SK-N-MC (cell line): ENCODE results near the gene LYVE1.

Experiments
- DNase-seq: peaks from one replicate; pipeline ENCODE4 v3.0.0-alpha.2; 2011; ENCODE audit warnings: low read depth, low spot score
- H3K27ac ChIP-seq: fragments of 200-600 bp; sonication (generic); 2 replicates; pipeline ENCODE4 v1.5.1; 2016; ENCODE audit warnings: mixed run types
- H3K36me3 ChIP-seq: fragments of 200-600 bp; sonication (generic); 2 replicates; pipeline ENCODE4 v1.6.1; 2017; ENCODE audit warnings: antibody characterized with exemption, low read length, mixed read lengths; ENCODE audit not compliant: insufficient read depth
- H3K4me3 ChIP-seq: fragments of 200-600 bp; sonication (generic); 2 replicates; pipeline ENCODE4 v1.5.1; 2016
- H3K9ac ChIP-seq: fragments of 200-600 bp; sonication (generic); 2 replicates; pipeline ENCODE4 v1.8.0; 2017; ENCODE audit warnings: mixed run types, mixed read lengths; ENCODE audit not compliant: insufficient read length
- H3K9me3 ChIP-seq: fragments of 200-600 bp; sonication (generic); 2 replicates; pipeline ENCODE4 v1.6.1; 2017; ENCODE audit warnings: low read depth, mild to moderate bottlenecking, antibody characterized with exemption, low read length, moderate library complexity, mixed read lengths
- EZH2 ChIP-seq: fragments of 200-600 bp; sonication (generic); IDR thresholded peaks from one replicate; pipeline ENCODE4 v1.6.1; 2017; ENCODE audit warnings: antibody characterized with exemption
- FOXP2 ChIP-seq: optimal IDR thresholded peaks from 2 replicates; pipeline ENCODE3; 2011; ENCODE audit warnings: mild to moderate bottlenecking, moderate library complexity; ENCODE audit not compliant: insufficient read depth; ENCODE audit errors: extremely low read length, control extremely low read depth
- POLR2AphosphoS5 ChIP-seq: IDR thresholded peaks from 2 replicates; pipeline ENCODE4 v1.6.1; 2012; ENCODE audit warnings: mild to moderate bottlenecking, low read depth, low read length, borderline replicate concordance

LYVE1 gene

GRCh38 chr11:10561043-10561818 is 7.2 kb downstream of the LYVE1 start:
- Histone ChIP-seq H3K27ac (peak overlapping the region; percentile 29; the same call in 1 of the 2 replicates), H3K36me3 (peaks cover 11% of the 10 kb centered on the region), H3K4me3 (no peak overlapping the region), H3K9me3 (peaks cover 3% of the 10 kb centered on the region; the same call in 1 of the 2 replicates), H3K9ac (no peak overlapping the region)
- no peak for DNase-seq
- no peak for TF ChIP-seq FOXP2
- TF ChIP-seq POLR2AphosphoS5, result no peak
- no peak for TF ChIP-seq EZH2

DNA sequence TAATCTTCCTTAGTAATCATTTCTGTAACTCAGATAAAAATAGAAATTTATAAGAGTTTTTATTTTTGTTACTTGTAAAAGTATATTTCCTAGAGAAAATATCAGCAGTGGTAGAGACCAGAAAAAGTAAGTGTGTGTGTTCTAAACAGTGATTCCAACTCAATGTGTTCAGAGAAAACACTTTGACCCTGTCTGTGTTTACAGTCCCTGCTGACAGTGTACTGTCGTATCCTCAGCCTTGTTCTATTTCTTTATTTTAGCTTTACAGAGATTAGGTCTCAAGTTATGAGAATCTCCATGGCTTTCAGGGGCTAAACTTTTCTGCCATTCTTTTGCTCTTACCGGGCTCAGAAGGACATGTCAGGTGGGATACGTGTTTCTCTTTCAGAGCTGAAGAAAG is 10.2 kb downstream of the LYVE1 start:
- Histone ChIP-seq H3K27ac (peak overlapping the region; percentile 100), H3K4me3 (no peak overlapping the region), H3K9me3 (peaks cover 3% of the 10 kb centered on the region; the same call in 1 of the 2 replicates), H3K36me3 (peaks cover 13% of the 10 kb centered on the region), H3K9ac (peak overlapping the region; percentile 90)
- no peak for TF ChIP-seq FOXP2
- no peak for TF ChIP-seq POLR2AphosphoS5
- no peak for TF ChIP-seq EZH2
- DNase-seq, result no peak

DNA sequence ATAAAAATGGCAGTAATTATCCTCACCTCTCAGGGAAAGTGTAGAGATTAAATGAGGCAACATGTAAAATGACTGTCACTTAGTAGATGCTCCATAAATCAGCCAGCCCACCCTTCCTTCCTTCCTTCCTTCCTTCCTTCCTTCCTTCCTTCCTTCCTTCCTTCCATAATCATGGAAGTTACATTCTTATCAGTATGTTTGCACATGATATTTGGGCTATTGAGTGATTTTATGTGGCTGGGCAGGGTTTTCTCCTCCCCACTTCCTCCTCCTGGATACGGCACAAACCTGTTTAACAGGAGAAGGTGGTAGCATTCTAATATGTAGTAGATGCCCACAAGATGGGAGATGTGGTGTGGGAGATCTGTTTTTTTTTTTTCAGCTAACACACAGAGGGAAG is 11.9 kb downstream of the LYVE1 start:
- peaks cover 16% of the 10 kb centered on the region for H3K36me3 ChIP-seq
- peaks cover 3% of the 10 kb centered on the region; the same call in 1 of the 2 replicates for H3K9me3 ChIP-seq

DNA sequence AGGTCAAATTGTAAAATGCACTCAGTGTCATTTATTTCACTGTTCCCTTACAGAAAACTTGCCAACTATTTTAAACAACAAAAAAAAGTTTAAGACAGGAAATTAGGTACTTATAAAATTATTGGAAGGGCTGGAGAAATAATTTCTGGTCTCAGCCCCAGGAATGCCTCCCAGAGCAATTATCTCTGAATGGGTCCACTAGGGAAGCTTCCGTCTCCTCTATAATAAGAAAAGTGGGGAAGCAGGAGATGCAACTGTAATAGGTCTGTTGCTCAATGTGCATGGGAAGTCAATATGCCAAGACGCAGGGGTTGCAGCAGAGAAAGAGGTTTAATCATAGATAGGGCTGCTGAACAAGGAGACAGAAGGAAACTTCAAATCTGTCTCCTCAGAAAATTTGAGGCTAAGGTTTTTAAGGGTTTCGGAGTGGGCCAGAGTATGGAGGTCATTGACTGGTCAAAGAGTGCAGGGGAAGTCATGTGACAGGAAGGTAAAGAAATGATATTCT is 16.6 kb downstream of the LYVE1 start:
- Histone ChIP-seq H3K9me3 (no peaks in the 10 kb centered on the region), H3K4me3 (peak overlapping the region; percentile 2; the same call in 1 of the 2 replicates), H3K9ac (no peak overlapping the region), H3K27ac (peak overlapping the region; percentile 87), H3K36me3 (0 out of 2 replicates have a peak, but pooled peaks cover 5% of the 10 kb centered on the region)
- TF ChIP-seq POLR2AphosphoS5, result no peak
- TF ChIP-seq EZH2, result no peak
- no peak for TF ChIP-seq FOXP2
- peak; percentile 81 for DNase-seq

More for the DNA sequence above, 11.9 kb downstream of the LYVE1 start:
- Histone ChIP-seq H3K9ac (peak overlapping the region; percentile 90), H3K4me3 (peak overlapping the region; percentile 59), H3K27ac (peak overlapping the region; percentile 100)
- DNase-seq, result peak; percentile 97
- TF ChIP-seq FOXP2 (no peak), POLR2AphosphoS5 (peak; percentile 84; the same call in 1 of the 2 replicates)

GRCh38 chr11:10551290-10551592 is 17.2 kb downstream of the LYVE1 start:
- H3K9me3 ChIP-seq, result no peaks in the 10 kb centered on the region
- peak overlapping the region; percentile 2; the same call in 1 of the 2 replicates for H3K4me3 ChIP-seq
- H3K9ac ChIP-seq, result no peak overlapping the region
- DNase-seq, result no peak
- 0 out of 2 replicates have a peak, but pooled peaks cover 5% of the 10 kb centered on the region for H3K36me3 ChIP-seq
- no peak for TF ChIP-seq FOXP2
- TF ChIP-seq EZH2, result no peak
- TF ChIP-seq POLR2AphosphoS5, result no peak
- peak overlapping the region; percentile 87 for H3K27ac ChIP-seq

- no peak for DNase-seq
- Histone ChIP-seq H3K27ac (peak overlapping the region; percentile 87), H3K9ac (no peak overlapping the region), H3K4me3 (no peak overlapping the region), H3K9me3 (peaks cover 4% of the 10 kb centered on the region; the same call in 1 of the 2 replicates), H3K36me3 (peaks cover 7% of the 10 kb centered on the region; the same call in 1 of the 2 replicates)
- TF ChIP-seq FOXP2 (no peak), EZH2 (no peak), POLR2AphosphoS5 (no peak)
Observed at GRCh38 chr11:10550503-10551289, 17.8 kb downstream of the LYVE1 start.

DNA sequence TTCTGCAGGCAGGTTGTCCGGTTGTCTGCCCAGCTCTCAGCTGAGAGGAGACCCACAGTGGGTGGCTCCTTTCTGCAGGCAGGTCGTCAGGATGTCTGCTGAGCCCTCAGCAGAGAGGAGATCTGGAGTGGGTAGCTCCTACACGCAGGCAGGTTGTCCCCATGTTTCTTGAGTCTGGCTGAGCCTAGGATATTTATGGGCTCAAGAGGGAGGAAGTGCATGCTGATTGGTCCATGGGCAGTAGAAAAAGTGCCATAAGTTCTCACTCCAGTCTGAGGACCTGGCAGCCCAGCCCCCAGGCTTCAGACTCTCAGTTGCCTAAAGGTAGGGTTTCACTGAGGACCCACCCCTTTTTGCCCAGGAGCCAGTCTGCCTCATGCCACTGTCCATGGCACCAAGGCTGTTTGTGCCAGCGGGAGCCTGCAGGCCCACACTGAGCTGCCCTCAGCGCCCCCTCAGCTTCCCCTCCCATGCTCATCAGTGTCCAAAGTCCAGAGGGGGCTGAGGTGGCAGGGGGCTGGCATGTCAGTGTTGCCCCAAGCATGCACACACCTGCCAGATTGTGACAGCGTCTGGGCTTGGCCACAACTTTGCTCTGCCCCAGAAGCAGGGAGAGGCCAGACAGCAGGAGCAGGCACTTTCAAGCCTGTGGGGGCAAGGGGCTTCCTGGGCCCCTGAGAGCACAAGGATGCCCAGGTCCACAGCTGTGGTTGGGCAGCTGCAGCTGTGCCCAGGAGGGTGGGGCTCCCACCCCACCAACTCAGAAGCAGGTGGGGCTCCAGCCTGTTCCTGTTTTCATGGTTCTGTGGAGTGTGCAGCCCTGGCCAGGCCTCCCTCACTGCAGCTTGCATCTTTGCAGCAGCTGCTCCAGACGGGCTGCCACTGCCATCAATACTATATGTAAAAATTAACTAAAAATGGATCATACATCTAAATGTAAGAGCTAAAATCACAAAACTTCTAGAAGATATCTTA is 23.7 kb downstream of the LYVE1 start:
- TF ChIP-seq FOXP2 (no peak), POLR2AphosphoS5 (no peak), EZH2 (no peak)
- H3K36me3 ChIP-seq, result peaks cover 2% of the 10 kb centered on the region; the same call in 1 of the 2 replicates
- no peak overlapping the region for H3K9ac ChIP-seq
- no peak overlapping the region for H3K4me3 ChIP-seq
- peaks cover 5% of the 10 kb centered on the region; the same call in 1 of the 2 replicates for H3K9me3 ChIP-seq
- DNase-seq, result no peak
- no peak overlapping the region for H3K27ac ChIP-seq
